NK-92 treated with Interleukin-12 subunit alpha and Interleukin-12 subunit beta, amount 100 ng/mL, for 24 hours (cell line): ENCODE results near the gene SLC16A4.
A peak's percentile ranks its signal among the peaks of the same experiment; 100 is the strongest.
"Not testable (repeated sequence)": the region's sequence is repeated elsewhere in the genome, so short reads cannot be mapped to it uniquely, and the experiment has no call there.

ENCODE experiments used
- DNase-seq: peaks from one replicate; lab custom pipeline; 2025; lab: John Stamatoyannopoulos, UW

The SLC16A4 gene

GRCh38 chr1:110390692-110391245 lies at the start of gene SLC16A4:
TSS of gene SLC16A4 (minus strand) at chr1:110391026. CDS start at chr1:110389323, 1,703 bp downstream.
- no peak for DNase-seq

GRCh38 chr1:110439873-110440272 lies 49.0 kb upstream of the SLC16A4 start:
- DNase-seq, result not testable (repeated sequence)

GRCh38 chr1:110438893-110439292 lies 48.1 kb upstream of the SLC16A4 start:
- no peak for DNase-seq

GRCh38 chr1:110437645-110438299 lies 46.9 kb upstream of the SLC16A4 start:
- not testable (repeated sequence) for DNase-seq

GRCh38 chr1:110436635-110437034 lies 45.8 kb upstream of the SLC16A4 start:
- DNase-seq, result no peak

- no peak for DNase-seq
Measured at GRCh38 chr1:110434946-110435345, 44.1 kb upstream of the SLC16A4 start.

GRCh38 chr1:110433803-110434202 lies 43.0 kb upstream of the SLC16A4 start:
- peak; percentile 70 for DNase-seq

GRCh38 chr1:110433213-110433612 lies 42.4 kb upstream of the SLC16A4 start:
- no peak for DNase-seq

- DNase-seq, result no peak
Measured at GRCh38 chr1:110430901-110431300, 40.1 kb upstream of the SLC16A4 start.

GRCh38 chr1:110430366-110430765 lies 39.5 kb upstream of the SLC16A4 start:
- no peak for DNase-seq

GRCh38 chr1:110428946-110429345 lies 38.1 kb upstream of the SLC16A4 start:
- no peak for DNase-seq

- DNase-seq, result no peak
Measured at GRCh38 chr1:110426854-110427253, 36.0 kb upstream of the SLC16A4 start.

- no peak for DNase-seq
Measured at GRCh38 chr1:110425612-110426152, 34.9 kb upstream of the SLC16A4 start.

GRCh38 chr1:110424699-110425611 lies 34.1 kb upstream of the SLC16A4 start:
- DNase-seq, result no peak

- DNase-seq, result peak; percentile 39
Measured at GRCh38 chr1:110420874-110421793, 30.3 kb upstream of the SLC16A4 start.

- DNase-seq, result no peak
Measured at GRCh38 chr1:110420023-110420662, 29.3 kb upstream of the SLC16A4 start.

GRCh38 chr1:110418729-110419128 lies 27.9 kb upstream of the SLC16A4 start:
- DNase-seq, result no peak

- not testable (repeated sequence) for DNase-seq
Measured at GRCh38 chr1:110413045-110413444, 22.2 kb upstream of the SLC16A4 start.

GRCh38 chr1:110412576-110412975 lies 21.8 kb upstream of the SLC16A4 start:
- DNase-seq, result peak; percentile 37

GRCh38 chr1:110411173-110411735 lies 20.4 kb upstream of the SLC16A4 start:
- no peak for DNase-seq

- no peak for DNase-seq
Measured at GRCh38 chr1:110409316-110409715, 18.5 kb upstream of the SLC16A4 start.
